Stimulated activated CD4-positive, alpha-beta T cell treated with anti-CD3 and anti-CD28 coated beads, Interleukin-12 subunit alpha, Interleukin-12 subunit beta, amount 100 ng/mL, for 4 hours (primary cell): ENCODE results near the gene DRD5.

Experiments used
- DNase-seq: peaks from one replicate; pipeline ENCODE4 v3.0.0-alpha.2; 2020

The DRD5 gene

GRCh38 chr4:9820343-9820742, 38.9 kb downstream of the DRD5 start:
- no peak for DNase-seq

- no peak for DNase-seq
Measured at GRCh38 chr4:9825049-9825448, 43.6 kb downstream of the DRD5 start.

- DNase-seq: no peak
Measured at GRCh38 chr4:9826551-9826950, 45.1 kb downstream of the DRD5 start.

- DNase-seq: no peak
Measured at GRCh38 chr4:9832640-9833039, 51.2 kb downstream of the DRD5 start.

GRCh38 chr4:9833421-9833820, 52.0 kb downstream of the DRD5 start:
- no peak for DNase-seq
